ENCODE measurements around the gene CCDC81.

Gene CCDC81

DNA sequence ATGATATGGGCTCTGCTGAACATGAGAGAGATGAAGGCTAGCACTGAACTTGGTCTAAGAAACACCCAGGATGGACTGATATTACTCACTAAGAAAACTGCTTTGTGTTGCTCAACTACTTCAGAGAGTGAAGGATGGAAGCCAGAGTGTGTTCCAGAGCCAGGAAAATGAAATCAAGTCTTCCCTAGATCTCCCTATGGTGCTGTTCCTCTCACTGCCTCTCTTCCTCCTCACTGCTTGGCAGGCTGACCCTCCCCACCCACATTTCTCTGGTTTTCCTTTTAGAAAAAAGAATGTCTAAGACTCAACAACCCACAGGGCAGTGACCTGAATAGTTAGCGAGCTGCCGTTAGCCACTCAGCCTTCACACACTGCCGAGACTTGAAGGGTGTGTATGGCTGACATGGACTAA is 65.6 kb downstream of the CCDC81 start:
- no peak for DNase-seq (ENCODE audit: low read depth in 2 of 2)

DNA sequence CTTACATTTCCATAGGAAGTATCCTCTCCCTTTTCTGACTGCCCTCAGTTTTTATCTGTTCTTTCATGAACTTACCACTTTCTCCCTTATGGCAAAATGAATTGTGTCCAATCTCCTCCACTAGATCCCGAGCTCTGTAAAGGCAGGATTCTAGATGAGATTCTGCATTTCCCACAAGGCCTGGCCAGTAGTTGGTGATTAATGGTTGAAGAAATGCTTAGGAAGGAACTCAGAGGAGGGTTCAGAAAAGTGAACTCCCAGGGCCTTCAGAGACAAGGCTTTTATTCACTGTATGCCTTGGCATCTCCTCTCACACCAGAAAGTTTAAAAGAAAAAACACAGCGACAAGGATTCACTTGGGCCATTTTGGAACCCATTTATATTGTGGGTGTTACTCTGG is 66.2 kb downstream of the CCDC81 start:
- no peak for DNase-seq (ENCODE audit: low read depth in 2 of 2)

DNA sequence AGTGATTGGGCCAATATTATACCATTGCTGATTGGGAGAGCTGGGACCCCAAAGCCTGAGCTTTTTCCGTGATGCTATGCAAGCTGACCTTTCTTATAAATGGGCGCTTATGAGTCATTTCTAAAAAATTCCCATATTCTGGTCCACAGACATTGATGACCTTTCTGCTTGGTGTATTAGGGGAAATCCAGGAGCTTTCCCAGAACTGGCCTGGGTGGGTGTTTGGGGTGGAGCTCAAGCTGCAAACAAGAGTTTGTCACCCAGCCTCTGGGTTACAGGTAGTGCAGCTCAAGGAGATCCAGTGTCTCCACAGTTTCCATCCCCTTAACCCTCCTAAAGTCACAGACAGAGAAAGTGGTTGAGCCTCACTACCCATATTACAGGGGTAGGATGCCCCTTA is 67.7 kb downstream of the CCDC81 start:
- peak in 1 of 2 experiments; percentile 41 for DNase-seq (ENCODE audit: low read depth in 2 of 2)

DNA sequence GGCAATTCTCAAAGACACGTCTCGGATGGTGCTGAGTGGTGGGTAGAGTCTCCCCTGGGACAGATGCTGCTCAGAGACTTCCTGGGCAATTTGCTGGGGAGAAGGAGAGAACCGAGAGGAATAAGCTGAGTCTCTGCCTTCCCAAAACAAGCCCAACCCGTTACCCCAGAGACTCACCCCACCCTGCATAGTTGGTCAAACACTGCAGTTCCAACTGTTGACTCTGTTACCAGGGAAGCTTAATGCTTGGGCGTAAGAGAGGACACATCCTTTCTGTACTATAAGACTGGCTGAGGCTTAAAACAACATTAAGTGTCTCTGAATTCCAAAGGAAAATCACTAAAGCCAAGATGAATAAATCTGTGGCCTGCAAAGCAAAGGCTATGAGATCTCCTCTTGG is 68.1 kb downstream of the CCDC81 start:
- DNase-seq (ENCODE audit: low read depth in 2 of 2): no peak

DNA sequence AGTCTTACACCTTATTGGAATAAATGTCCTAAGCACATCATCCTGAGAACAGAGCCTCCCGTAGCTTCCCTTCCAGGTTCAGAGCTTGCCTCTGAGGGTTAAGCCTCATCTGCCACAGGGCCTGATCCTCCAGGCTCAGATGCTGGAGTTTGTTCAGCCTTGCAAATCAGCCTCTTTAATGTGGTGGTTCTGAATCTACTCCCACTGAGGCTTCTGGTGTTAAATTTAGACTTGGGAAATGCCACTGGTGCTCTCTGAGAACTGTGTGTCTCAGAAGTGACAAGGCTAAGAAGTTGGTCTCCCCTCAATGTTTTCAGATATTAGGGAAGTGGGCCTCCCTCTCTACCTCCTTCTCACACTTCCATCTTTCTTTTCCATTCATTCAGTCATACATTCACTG is 68.7 kb downstream of the CCDC81 start:
- DNase-seq (ENCODE audit: low read depth in 2 of 2): no peak

DNA sequence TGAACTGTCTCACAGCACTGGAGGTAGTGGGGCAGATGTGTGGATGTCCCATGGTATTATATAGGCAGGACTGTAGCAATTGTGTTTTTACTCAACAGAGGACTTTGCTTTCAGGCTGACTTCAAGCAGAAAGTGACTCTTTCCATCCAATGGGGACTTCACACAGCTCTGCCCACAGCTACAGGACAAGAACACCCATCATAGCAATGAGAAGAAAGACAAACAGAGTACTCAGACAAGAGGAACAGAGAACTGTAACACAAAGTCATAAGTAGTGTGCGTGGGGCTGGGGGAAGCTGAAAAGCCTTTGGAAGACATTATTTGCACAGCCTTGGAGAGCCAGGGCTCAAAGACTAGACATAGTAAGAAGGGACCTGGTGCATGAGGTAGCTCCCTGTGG is 70.3 kb downstream of the CCDC81 start:
- no peak for DNase-seq (ENCODE audit: low read depth in 2 of 2)

DNA sequence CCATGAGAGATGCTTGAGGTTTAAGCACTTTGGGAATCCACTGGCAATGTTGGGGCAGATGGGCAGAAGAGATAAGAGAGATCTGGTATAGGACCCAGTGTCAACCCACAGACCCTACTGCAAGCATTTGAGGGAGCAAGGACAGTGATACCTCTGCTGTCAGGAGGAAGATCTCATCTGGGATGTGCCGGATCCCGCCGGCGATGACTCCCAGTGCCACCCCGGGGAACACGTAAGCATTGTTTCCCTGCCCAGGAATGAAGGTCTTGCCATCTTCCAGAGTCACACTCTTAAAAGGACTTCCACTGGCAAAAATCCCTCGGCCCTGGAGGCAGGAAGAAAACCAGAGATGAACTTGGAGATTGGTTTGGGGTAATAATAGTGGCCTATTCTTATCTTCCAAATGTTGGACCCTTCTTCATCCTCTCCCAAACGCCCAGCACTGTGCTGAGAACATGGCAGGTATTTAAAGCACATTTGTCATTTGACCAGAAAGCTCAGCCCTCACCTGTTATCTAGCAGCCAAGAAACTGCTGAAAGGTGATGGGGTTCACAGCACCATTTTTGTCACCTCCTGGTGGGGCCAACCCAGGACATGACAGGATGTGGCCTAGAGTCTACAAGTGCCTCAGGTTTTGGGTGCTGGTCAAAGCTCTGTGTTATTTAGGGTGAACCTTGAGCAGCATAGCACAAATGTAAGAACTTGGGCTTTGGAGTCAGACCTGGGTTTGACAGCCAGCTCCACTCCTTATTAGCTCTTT is 71.7 kb downstream of the CCDC81 start:
- no peak for DNase-seq (ENCODE audit: low read depth in 2 of 2)

DNA sequence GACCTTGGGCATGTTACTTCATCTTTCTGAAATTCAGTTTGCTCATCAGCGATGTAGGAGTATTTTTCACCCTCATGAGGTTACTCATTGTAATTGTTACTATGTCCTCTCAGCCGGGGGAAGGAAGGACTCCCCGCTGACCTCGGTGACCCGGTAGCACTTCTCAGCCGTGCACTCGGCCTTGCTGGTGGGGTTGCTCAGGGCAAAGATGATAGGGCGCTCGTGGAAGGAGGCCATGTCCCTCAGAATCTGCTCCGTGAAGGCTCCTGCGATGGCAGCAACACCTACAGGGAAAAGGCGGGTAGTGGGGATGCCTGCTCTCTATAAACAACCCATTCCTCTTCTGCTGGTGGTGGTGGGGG is 72.2 kb downstream of the CCDC81 start:
- DNase-seq (ENCODE audit: low read depth in 2 of 2): no peak

DNA sequence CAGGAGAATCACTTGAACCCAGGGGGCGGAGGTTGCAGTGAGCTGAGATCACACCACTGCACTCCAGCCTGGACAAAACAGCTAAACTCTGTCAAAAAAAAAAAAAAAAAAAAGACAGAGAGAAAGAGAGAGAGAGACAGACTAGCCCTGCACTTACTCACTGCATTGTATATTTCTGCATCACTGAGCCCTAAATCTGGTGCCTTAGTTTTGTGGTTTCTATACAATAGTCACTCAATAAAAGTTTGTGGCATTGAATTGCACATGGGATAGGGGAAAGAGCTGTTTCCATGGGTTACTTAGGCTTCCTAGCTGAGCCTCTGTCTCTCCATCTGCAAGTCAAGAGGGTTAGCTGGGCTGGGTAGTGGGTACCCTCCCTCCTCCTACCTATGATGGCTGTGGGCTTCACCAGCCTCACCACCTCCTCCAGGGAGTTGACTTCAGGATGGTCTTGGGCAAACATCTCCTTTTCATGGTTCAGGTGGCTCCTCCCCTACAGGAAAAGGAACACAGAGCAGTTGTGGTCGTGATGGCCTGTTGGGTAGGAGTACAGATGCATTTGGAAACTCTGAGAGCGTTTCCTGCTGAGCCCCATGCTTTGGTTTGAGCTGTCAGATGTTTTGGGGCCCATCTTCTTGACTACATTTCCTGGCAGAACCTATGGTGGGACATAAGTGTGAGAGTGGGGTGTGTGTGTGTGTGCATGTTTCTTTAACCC is 73.2 kb downstream of the CCDC81 start:
- DNase-seq (ENCODE audit: low read depth in 2 of 2): no peak

DNA sequence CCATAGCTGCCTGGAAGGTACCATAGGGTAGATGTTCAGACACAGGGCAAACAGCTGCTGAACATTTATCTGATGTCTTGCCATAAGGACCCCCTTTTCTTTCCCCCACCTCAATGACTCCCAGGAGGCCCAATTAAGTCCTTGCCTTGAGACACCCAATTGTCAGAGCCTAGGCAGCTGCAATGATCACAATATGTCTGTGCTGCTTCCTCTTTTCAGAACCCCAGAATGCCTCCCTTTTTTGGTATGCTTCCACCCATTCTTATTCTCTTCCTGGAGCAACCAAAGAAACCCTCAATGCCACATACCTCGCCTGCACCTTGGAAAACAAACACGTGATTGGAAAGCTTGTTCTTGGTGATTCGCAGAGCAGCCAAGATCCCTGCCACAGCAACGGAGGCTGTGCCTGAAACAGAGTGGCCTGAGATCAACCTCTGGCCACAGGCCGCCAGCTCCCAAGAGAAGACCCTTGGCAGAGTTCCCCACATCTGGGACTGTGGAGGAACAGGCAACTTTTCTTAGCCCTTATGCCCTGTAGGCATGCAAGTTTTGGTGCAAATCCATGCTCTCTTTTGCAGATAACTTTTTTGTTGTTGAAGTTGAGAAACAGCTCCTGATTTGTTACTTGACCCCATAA is 75.4 kb downstream of the CCDC81 start:
- DNase-seq (ENCODE audit: low read depth in 2 of 2): no peak

DNA sequence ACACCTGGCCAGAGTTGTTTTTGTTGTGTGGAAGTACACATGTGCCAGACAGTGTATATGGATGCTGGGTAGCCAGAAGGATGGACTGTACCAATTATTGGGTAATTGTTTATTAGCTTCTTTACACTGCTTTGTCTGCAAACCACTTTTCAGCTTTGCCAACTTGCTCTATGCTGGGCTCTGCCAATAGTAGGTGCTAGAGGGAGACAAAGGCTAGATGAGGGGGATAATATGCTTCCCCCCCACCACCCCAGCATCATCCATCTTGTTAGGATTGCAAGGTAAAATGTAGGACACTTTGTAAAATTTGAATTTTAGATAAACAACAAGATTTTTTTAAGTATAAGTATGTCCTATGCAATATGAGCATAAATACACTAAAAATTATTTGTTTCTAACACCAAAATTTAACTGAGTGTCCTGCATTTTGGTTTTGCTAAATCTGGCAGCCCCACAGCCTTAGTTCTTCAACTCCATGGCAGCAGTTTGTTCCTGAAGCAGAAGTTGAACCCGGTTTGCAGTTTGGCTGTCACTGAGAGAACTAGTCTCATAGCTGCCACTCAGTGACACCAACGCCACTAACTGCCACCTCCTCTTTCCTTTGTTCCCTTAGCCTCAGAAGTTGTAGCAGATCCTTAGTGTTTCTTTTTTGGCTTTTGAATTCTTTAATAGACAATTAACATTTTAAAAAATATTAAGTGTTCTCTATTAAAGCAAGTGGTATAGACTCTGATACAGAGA is 78.8 kb downstream of the CCDC81 start:
- DNase-seq (ENCODE audit: low read depth in 2 of 2): no peak

DNA sequence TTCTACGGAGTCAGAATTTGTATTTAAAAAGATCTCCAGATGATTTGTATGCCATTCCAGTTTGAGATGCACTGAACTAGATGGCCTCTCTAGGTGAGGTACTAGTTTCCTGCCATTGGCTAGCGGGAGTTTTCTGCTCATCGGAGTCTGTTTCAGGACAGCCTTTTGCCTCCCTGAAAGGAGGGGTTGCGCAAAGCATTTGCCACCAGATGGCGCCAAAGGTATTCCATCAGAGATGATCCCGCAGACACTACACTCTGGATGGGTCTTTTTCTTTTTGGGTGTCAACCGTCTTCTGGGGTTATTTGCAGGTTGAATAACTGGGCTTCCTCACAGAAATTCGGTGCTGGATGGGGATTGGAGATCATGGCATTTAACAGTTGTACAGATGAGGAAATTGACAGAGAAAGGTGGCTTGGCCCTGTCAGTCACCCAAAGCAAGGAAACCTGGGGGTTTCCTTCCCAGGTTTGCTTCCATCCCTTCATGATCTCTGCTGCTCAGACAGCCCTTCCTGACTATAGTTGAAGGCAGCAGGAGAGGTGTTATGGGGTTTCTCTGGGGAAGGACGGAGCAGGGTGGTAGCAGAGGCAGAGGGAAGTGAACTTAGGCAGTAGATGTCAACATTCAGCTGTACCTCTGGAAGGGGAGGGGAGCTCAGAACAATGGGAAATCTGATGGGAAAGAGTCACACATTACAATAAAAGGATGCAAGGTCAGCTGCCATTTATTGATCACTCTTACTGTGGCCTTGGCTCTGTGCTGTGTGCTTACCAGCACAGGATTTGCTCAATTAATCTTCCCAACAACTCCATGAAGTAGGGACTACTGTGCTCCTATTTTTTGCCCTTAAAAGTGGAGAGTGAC is 81.6 kb downstream of the CCDC81 start:
- DNase-seq (ENCODE audit: low read depth in 2 of 2): peak; percentile 64 to 88

DNA sequence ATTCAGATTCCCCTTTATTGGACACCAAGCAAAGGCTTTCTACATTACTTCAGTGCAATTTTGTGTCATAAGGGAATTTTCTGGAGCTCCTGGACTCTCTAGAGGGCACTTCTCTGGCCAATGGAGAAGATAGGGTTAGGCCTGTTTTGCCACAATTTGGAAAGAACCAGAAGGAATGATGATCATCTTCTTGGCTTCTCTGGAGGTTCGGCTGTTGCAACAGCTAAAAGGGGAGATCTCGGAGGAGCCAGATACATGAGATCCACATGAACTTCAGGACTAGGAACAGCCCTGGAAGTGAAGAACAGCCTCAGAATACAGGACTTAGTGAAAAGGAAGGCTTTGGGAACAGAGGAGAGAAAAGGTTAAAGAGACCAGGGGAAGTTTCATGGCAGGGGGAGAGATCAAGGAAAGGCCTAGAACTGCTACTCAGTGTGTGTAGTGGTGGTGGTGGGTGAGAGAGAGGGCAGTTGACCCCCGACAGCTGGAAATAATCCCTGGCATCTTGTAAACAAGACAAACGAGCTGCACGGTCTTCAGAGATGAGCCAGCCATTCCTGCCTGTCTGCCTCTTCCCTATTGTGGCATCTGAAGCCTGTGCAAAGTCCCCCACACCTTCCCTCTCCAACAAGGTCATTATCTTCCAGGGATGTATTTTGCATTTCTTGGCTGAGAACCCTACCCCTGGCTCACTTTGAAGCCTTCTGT is 83.8 kb downstream of the CCDC81 start:
- DNase-seq (ENCODE audit: low read depth in 2 of 2): no peak

DNA sequence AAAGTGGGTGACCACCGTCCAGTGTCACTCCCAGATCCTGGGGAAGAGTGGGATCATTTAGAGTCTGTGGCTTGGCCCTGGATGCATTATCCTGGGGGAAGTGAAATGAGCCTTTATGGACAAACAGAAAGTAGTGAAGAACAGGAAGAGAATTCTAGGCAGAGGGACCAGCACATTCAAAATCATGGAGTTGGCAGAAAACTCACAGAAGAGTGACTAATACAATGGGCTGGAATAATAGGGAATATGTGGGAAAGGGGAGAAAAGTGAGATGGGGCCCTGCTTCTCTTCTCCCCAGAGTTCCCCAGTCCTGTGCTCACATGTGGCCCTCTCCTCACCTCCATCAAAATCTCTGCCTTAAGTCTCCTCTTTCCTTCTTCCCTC is 84.3 kb downstream of the CCDC81 start:
- DNase-seq (ENCODE audit: low read depth in 2 of 2): no peak

DNA sequence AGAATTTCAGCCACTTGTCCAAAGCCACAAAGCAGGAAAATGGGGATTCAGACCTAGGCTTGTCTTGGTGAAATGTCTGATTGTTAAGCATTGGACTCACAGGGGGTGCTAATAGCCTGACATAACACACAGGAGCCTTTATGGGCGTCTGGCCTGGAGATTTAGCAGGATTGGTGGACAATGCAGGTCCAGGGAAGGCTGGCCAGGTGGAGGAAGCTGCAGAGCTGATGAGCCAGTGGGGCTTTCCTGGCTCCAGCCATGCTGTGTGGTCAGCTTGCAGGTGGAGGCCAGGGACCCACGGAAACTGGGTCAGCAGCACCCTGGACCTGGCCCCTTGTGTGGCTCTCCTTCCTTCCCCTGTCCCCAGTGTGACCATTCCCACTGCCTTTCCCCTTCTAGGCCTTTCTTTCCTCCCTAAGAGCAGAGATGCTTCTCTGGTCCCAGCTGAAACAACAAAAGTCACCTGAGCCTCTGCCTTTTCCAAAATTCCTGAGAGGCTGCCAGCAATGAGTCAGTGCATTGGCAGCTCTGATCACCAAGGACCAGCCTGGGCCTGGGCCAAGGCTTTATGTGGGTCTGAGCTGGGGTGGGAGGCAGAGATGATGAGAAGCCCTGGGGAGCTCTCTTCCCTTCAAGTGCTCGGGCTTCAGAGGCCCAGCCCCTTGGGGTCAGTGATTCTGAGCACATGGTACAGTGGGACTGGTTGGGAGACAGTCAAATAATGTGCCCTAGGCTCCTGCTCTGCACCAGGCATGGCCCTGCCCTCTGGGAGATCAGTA is 85.2 kb downstream of the CCDC81 start:
- no peak for DNase-seq (ENCODE audit: low read depth in 2 of 2)

DNA sequence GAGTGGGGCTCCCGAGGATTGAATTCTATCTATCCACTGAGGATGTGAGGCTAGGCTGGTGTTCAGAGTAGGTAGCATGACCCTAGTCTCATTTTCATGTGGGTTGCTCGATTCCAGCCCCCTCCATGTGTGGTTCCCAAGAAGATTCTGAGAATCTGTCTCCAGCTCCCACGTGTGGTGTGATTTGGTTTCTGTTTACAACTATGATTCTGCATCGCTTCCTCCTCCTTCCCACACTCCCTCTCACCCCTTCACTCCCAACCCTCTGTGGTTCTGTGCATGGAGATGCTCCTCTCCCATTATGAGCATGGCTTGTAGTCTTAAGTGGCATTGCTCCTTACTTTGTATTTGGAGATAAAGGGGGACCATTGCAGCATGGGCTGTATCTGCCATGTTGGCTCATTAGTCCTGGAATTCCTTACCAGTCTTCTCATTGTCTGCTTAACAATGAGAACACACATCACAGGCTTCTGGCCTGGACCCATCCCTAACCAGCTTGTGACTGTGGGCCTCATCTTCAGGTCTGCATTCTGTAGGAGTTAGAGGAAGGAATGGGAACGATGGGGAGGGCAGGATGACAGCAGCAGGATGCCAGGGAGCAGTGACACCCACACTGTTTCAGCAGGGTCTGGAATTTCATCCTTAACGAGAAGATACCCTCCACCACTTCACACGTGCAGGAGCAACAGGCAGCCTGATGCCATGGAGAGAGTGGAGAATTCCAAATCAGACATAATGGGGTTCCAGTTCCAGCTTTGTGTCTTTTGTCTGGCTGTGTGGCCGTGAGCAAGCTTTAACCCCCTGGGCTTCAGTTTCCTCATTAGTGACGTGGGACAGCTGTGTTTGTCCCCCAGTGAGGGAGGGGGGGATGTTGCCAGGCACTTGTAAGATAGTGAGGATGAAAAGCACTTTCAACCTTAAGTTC is 86.0 kb downstream of the CCDC81 start:
- no peak for DNase-seq (ENCODE audit: low read depth in 2 of 2)

DNA sequence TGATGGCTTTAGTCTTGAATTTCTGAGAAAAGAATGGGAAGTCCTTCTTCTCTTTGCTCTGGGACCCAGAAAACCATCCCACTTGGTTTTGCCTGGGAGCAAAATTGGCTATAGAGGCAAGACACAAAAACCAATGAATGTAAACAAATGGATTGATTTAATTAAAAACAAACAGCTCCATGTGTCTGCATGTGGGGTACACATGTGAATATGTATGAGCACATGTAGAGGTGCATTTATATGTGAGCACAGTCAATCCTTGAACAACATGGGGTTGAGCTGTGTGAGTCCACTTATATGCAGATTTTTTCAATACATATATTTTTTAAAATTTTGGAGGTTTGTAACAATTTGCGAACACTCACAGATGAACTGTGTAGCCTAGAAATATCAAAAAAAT is 87.2 kb downstream of the CCDC81 start:
- no peak for DNase-seq (ENCODE audit: low read depth in 2 of 2)

DNA sequence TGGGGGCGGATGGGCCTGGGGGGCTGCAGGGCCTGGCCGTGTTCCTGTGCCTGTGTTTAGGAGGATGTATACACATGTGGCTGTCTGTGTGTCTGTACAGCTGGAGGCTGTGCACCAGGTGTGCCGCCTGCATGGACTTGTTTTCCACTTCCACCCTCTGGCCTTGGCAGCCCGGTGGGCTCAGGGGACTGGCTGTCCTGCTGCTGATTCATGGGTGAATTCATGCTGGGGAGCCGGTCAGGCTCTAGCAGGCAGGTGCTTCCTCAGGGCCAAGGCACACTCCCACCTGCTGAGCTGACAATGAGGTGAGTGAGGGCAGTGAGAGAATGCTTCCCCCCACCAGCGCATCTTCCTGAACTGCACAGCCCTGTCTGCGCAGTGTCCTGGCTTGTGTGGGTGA is 88.4 kb downstream of the CCDC81 start:
- DNase-seq (ENCODE audit: low read depth in 2 of 2): no peak

DNA sequence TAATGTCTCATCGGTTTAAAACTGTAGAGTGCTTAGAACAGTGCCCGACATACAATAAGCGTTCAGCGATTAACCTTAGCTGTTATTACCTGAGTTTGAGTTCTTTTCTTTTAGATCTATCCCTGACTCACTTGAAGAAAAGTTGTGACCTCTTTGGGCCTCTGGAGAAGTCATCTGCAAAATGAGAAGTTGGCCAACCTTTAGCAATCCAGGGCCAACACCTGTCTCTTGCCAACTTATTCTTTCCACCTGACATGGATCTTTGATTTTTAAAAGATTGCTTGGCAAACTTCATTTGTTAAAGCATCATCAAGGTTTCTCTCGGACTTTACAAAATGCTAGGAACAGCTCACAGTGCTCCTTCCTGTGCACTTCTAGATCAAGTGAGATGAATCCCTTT is 89.3 kb downstream of the CCDC81 start:
- DNase-seq (ENCODE audit: low read depth in 2 of 2): no peak
